Embryonic facial prominence (tissue), 1 donor: ENCODE results near the gene KRT7.
"Not testable (repeated sequence)": the region's sequence is repeated elsewhere in the genome, so short reads cannot be mapped to it uniquely, and the experiment has no call there.

Experiments
- DNase-seq: peaks from one replicate; pipeline ENCODE4 v3.0.0-alpha.2; 2016; ENCODE audit errors: extremely low spot score

KRT7 gene

GRCh38 chr12:52255926-52256583, 23.0 kb downstream of the KRT7 start:
- no peak for DNase-seq

GRCh38 chr12:52256584-52256935, 23.5 kb downstream of the KRT7 start:
- DNase-seq, result no peak

- DNase-seq, result no peak
These were observed 24.1 kb downstream of the KRT7 start for GRCh38 chr12:52257074-52257551.

GRCh38 chr12:52257922-52258321, 24.9 kb downstream of the KRT7 start:
- DNase-seq, result not testable (repeated sequence)

- no peak for DNase-seq
These were observed 25.4 kb downstream of the KRT7 start for GRCh38 chr12:52258335-52258901.

GRCh38 chr12:52259657-52260243, 26.7 kb downstream of the KRT7 start:
- no peak for DNase-seq

GRCh38 chr12:52260361-52261207, 27.5 kb downstream of the KRT7 start:
- DNase-seq, result no peak

GRCh38 chr12:52261208-52261484, 28.1 kb downstream of the KRT7 start:
- DNase-seq, result no peak

- no peak for DNase-seq
These were observed 29.2 kb downstream of the KRT7 start for GRCh38 chr12:52262286-52262685.

- DNase-seq, result no peak
These were observed 30.9 kb downstream of the KRT7 start for GRCh38 chr12:52263761-52264434.

- no peak for DNase-seq
These were observed 31.4 kb downstream of the KRT7 start for GRCh38 chr12:52264435-52264825.

- no peak for DNase-seq
These were observed 33.5 kb downstream of the KRT7 start for GRCh38 chr12:52266514-52266913.

- DNase-seq, result no peak
These were observed 34.2 kb downstream of the KRT7 start for GRCh38 chr12:52267266-52267665.

- DNase-seq, result no peak
These were observed 34.7 kb downstream of the KRT7 start for GRCh38 chr12:52267699-52268098.

- no peak for DNase-seq
These were observed 35.2 kb downstream of the KRT7 start for GRCh38 chr12:52268212-52268611.

GRCh38 chr12:52270541-52271070, 37.6 kb downstream of the KRT7 start:
- DNase-seq, result no peak

GRCh38 chr12:52271158-52271557, 38.1 kb downstream of the KRT7 start:
- DNase-seq, result no peak

GRCh38 chr12:52274521-52275120, 41.6 kb downstream of the KRT7 start, which contains the start of gene KRT86:
Gene KRT86, plus strand, starts transcription at chr12:52274645. Its CDS starts 27,272 bp downstream, at chr12:52301917.
- DNase-seq, result no peak

GRCh38 chr12:52275686-52276085, 42.6 kb downstream of the KRT7 start:
- no peak for DNase-seq

- no peak for DNase-seq
These were observed 44.6 kb downstream of the KRT7 start for GRCh38 chr12:52277486-52278245.
